HepG2 (cell line): ENCODE measurements around the gene LPO. TPM values are rescaled to one million over a fixed set of nuclear protein-coding genes. Genes with fewer than 3 reads are reported as not detected.

Experiments
- ATF5 ChIP-seq: sonication (generic); formaldehyde crosslinking; IDR thresholded peaks from 2 replicates; pipeline ENCODE4 v1.4.0; 2020; ENCODE audit warnings: mild to moderate bottlenecking, low read depth, missing genetic modification reagents
- DNMT3B ChIP-seq: conservative IDR thresholded peaks from 2 replicates; pipeline ENCODE4 v1.6.1; 2016; ENCODE audit warnings: missing biosample characterization, control low read depth
- NFATC3 ChIP-seq: sonication (generic); formaldehyde crosslinking; IDR thresholded peaks from 2 replicates; pipeline ENCODE4 v1.5.1; 2020; ENCODE audit warnings: mild to moderate bottlenecking, missing genetic modification reagents
- NFIC ChIP-seq: IDR thresholded peaks from 2 replicates; pipeline ENCODE4 v1.6.1; 2012; ENCODE audit warnings: mild to moderate bottlenecking, low read length, inconsistent platforms
- PRDM4 ChIP-seq: sonication (generic); formaldehyde crosslinking; IDR thresholded peaks from 2 replicates; pipeline ENCODE4 v1.9.0; 2021; ENCODE audit warnings: missing genetic modification reagents, borderline replicate concordance
- RAD21 ChIP-seq: fragments of 450-650 bp; formaldehyde crosslinking; IDR thresholded peaks from 2 replicates; pipeline ENCODE4 v1.5.0; 2020; ENCODE audit warnings: mild to moderate bottlenecking
- SP5 ChIP-seq: IDR thresholded peaks from 2 replicates; pipeline ENCODE4 v1.6.1; 2016; ENCODE audit warnings: low read depth, borderline replicate concordance
- TAF15 ChIP-seq: fragments of 200-400 bp; formaldehyde crosslinking; IDR thresholded peaks from one replicate; pipeline ENCODE4 v1.6.1; 2018; ENCODE audit warnings: mild to moderate bottlenecking, low read depth, low read length; ENCODE audit not compliant: poor library complexity, severe bottlenecking
- TOE1 ChIP-seq: sonication (generic); formaldehyde crosslinking; IDR thresholded peaks from 2 replicates; pipeline ENCODE4 v1.4.0; 2020; ENCODE audit warnings: mild to moderate bottlenecking, missing genetic modification reagents
- UBTF ChIP-seq: sonication (generic); formaldehyde crosslinking; IDR thresholded peaks from 2 replicates; pipeline ENCODE4 v1.4.0; 2020; ENCODE audit warnings: mild to moderate bottlenecking, missing genetic modification reagents
- ZBTB37 ChIP-seq: sonication (generic); formaldehyde crosslinking; IDR thresholded peaks from 2 replicates; pipeline ENCODE4 v1.4.0; 2020; ENCODE audit warnings: mild to moderate bottlenecking, missing genetic modification reagents
- ZMYM4 ChIP-seq: sonication (generic); formaldehyde crosslinking; IDR thresholded peaks from 2 replicates; pipeline ENCODE4 v1.8.1; 2023; ENCODE audit warnings: mild to moderate bottlenecking, missing genetic modification reagents
- ZNF317 ChIP-seq: sonication (generic); formaldehyde crosslinking; IDR thresholded peaks from 2 replicates; pipeline ENCODE4 v1.5.0; 2020; ENCODE audit warnings: mild to moderate bottlenecking, missing genetic modification reagents
- ZNF367 ChIP-seq: sonication (generic); formaldehyde crosslinking; IDR thresholded peaks from 2 replicates; pipeline ENCODE4 v1.4.0; 2020; ENCODE audit warnings: missing genetic modification reagents, borderline replicate concordance
- ZNF44 ChIP-seq: sonication (generic); formaldehyde crosslinking; IDR thresholded peaks from 2 replicates; pipeline ENCODE4 v1.5.1; 2020; ENCODE audit warnings: mild to moderate bottlenecking, missing genetic modification reagents
- ZNF709 ChIP-seq: sonication (generic); formaldehyde crosslinking; IDR thresholded peaks from 2 replicates; pipeline ENCODE4 v1.5.0; 2020; ENCODE audit warnings: mild to moderate bottlenecking, missing genetic modification reagents
- ZNF775 ChIP-seq: sonication (generic); formaldehyde crosslinking; IDR thresholded peaks from 2 replicates; pipeline ENCODE4 v1.4.0; 2020; ENCODE audit warnings: missing genetic modification reagents, mild to moderate bottlenecking, moderate library complexity, borderline replicate concordance
- ZNF850 ChIP-seq: sonication (generic); formaldehyde crosslinking; conservative IDR thresholded peaks from 2 replicates; pipeline ENCODE4 v1.9.0; 2021; ENCODE audit warnings: mild to moderate bottlenecking, missing genetic modification reagents
- ZXDC ChIP-seq: sonication (generic); formaldehyde crosslinking; IDR thresholded peaks from 2 replicates; pipeline ENCODE4 v1.5.0; 2020; ENCODE audit warnings: mild to moderate bottlenecking, missing genetic modification reagents
- polyA plus RNA-seq, 8 experiments: library from polyadenylated mRNA; depleted of rRNA in 3 of 8; stranded (reverse) in 7 of 8; unstranded in 1 of 8; fragments of >200 nt; fragmentation: Illumina TruSeq in 4 of 8; extraction: Trizol in 4 of 8; gene quantifications; 2 replicates each; pipeline versions ENCODE4 v1.2.1 to v1.2.3, GENCODE V29; 2011 to 2016; ENCODE audit warnings: low read depth in 4 of 8, missing spikeins in 1 of 8, mixed read lengths in 1 of 8; ENCODE audit not compliant: insufficient read depth in 1 of 8
- total RNA-seq, 5 experiments: library from RNA; depleted of rRNA; stranded (reverse); fragments of >200 nt; fragmentation: Illumina TruSeq; extraction: Trizol; gene quantifications; 2 replicates each; pipeline ENCODE4 v1.2.3, GENCODE V29; 2016; ENCODE audit warnings: low read depth in 1 of 5

Gene LPO
- total and polyA plus RNA-seq, 2 of the 13 experiments (the other 11 are each of a cell fraction or from before 2014, with no cell fraction given), result not detected

GRCh38 chr17:58249270-58250133 lies 11.1 kb downstream of the LPO start (continued):
- TF ChIP-seq ZXDC (CRISPR knock-in tag), result no peak
- TF ChIP-seq RAD21 (CRISPR knock-in tag), result peak; percentile 77
- TF ChIP-seq ZNF44 (CRISPR knock-in tag), result 0 out of 2 replicates have a peak, but pooled peaks have one; percentile 72
- no peak for TF ChIP-seq ZBTB37 (CRISPR knock-in tag)
- peak; percentile 72 for TF ChIP-seq ZNF317
- TF ChIP-seq TOE1, result no peak
- no peak for TF ChIP-seq NFIC
- TF ChIP-seq ZNF850 (CRISPR knock-in tag), result no peak
- TF ChIP-seq UBTF (CRISPR knock-in tag), result peak; percentile 23; the same call in 1 of the 2 replicates
- TF ChIP-seq ZNF367 (CRISPR knock-in tag), result no peak
- TF ChIP-seq SP5 (CRISPR knock-in tag), result no peak
- 0 out of 2 replicates have a peak, but pooled peaks have one; percentile 29 for TF ChIP-seq ZNF709
- no peak for TF ChIP-seq ATF5 (CRISPR knock-in tag)
- 0 out of 2 replicates have a peak, but pooled peaks have one; percentile 32 for TF ChIP-seq NFATC3
- TF ChIP-seq ZMYM4 (CRISPR knock-in tag), result peak; percentile 48; the same call in 1 of the 2 replicates
- no peak for TF ChIP-seq TAF15
- TF ChIP-seq ZNF775 (CRISPR knock-in tag), result no peak
- TF ChIP-seq PRDM4 (CRISPR knock-in tag), result no peak
- no peak; the same call in 1 of the 2 replicates for TF ChIP-seq DNMT3B (CRISPR knock-in tag)
